Psoas muscle (tissue), 8 donors: ENCODE measurements around the gene KLRC1. TPM values are rescaled to one million over a fixed set of nuclear protein-coding genes. Genes with fewer than 3 reads are reported as not detected.

Experiments
- ATAC-seq, 4 donors: fragments of 200-7000 bp; cut with Tn5 transposase; one replicate each; pipeline ENCODE4 v1.9.1; 2020; ENCODE audit warnings: moderate library complexity in 3 of 4, mild to moderate bottlenecking in 2 of 4
- DNase-seq, 2 donors: peaks; one replicate each; pipeline ENCODE4 v3.0.0-alpha.2; 2020
- H3K27ac ChIP-seq: fragments of 200-600 bp; one replicate; pipeline ENCODE4 v1.8.0; 2022
- H3K27me3 ChIP-seq, 3 donors: fragments of 200-600 bp in 1 of 3; one replicate each; pipeline versions ENCODE4 v1.6.1 to v1.8.0; 2013 to 2022; ENCODE audit warnings: low read length in 2 of 3, mild to moderate bottlenecking in 2 of 3, moderate library complexity in 1 of 3; ENCODE audit not compliant: insufficient read depth in 3 of 3
- H3K36me3 ChIP-seq, 2 donors: fragments of 200-600 bp in 1 of 2; one replicate each; pipeline versions ENCODE4 v1.6.1 to v1.8.0; 2013 to 2022; ENCODE audit warnings: low read depth in 1 of 2, mild to moderate bottlenecking in 1 of 2, moderate library complexity in 1 of 2; ENCODE audit not compliant: insufficient read depth in 1 of 2
- H3K4me1 ChIP-seq: fragments of 200-600 bp; one replicate; pipeline ENCODE4 v1.8.0; 2022
- H3K4me3 ChIP-seq: fragments of 200-600 bp; one replicate; pipeline ENCODE4 v1.8.0; 2022; ENCODE audit warnings: mild to moderate bottlenecking
- H3K9me3 ChIP-seq: fragments of 200-600 bp; one replicate; pipeline ENCODE4 v1.8.0; 2022
- CTCF ChIP-seq: fragments of 200-600 bp; IDR thresholded peaks from one replicate; pipeline ENCODE4 v1.8.0; 2022; ENCODE audit warnings: antibody characterized with exemption
- WGBS, 3 donors: extraction: QIAGEN DNeasy Blood & Tissue Kit; methylation state at CpG; one replicate each; pipeline versions ENCODE4 v1.1.6 to v1.1.7; 2013; 5-methylcytosine and 5-hydroxymethylcytosine counted together
- intact Hi-C, 2 donors: fragments of 100-400 bp; cut with DNase I; formaldehyde crosslinking; loops; one replicate each; pipeline versions ENCODE4 v1.11.0 to v1.14.2; 2022
- polyA plus RNA-seq, 3 donors: library from polyadenylated mRNA; stranded (reverse); fragments of 200-250 nt; gene quantifications; one replicate each; pipeline ENCODE4 v1.2.3, GENCODE V29; 2013
- total RNA-seq, 4 donors: library from RNA; stranded (reverse); fragmentation: NEBNext Ultra II Directional in 2 of 4; extraction: Animal tissue kit (Norgen Biotek cat#: 25700) in 2 of 4; gene quantifications; one replicate each; pipeline versions ENCODE4 v1.2.1 to v1.2.4, GENCODE V29; 2021 to 2023
- donor health status: healthy with polysubstance abuse.
- donor health status: DM: no; HTN: no; CAD: no; lungs with moderate emphysema.
- donor health status: Bipolar disorder and iron deficiency.
- donor health status: healthy.
- donor health status: DM: yes; HTN: yes; CAD: no.
- donor health status: DM: no; HTN: no; CAD: no.
- donor health status: DM: no; HTN: no; CAD: no.
- donor health status: DM: yes; HTN: yes; CAD: no.

Gene KLRC1
- total and polyA plus RNA-seq, 7 donors, result 0.05 to 0.40 (median 0.10) TPM; not detected in 3

- no peak for TF ChIP-seq CTCF
- DNase-seq (no peak), ATAC-seq (no peak)
- intact Hi-C loops, result no loop called here
- H3K4me1 ChIP-seq, result no peaks in the 10 kb centered on the region
- H3K27me3 ChIP-seq, result no peaks in the 10 kb centered on the region
- H3K4me3 ChIP-seq, result no peak overlapping the region
- no peaks in the 10 kb centered on the region for H3K36me3 ChIP-seq
- 61 to 77% (median 63%) methylated on average over 4 of the region's 4 CpGs for WGBS, 3 donors
- peaks cover 11% of the 10 kb centered on the region for H3K9me3 ChIP-seq
- no peak overlapping the region for H3K27ac ChIP-seq
Observed at GRCh38 chr12:10406725-10407124, 46.5 kb downstream of the KLRC1 start.

- no peak overlapping the region for H3K4me3 ChIP-seq
- no peaks in the 10 kb centered on the region for H3K36me3 ChIP-seq
- no peak for TF ChIP-seq CTCF
- DNase-seq, result no peak
- WGBS, 3 donors, result 91 to 96% (median 94%) methylated on average over 5 of the region's 5 CpGs
- no peaks in the 10 kb centered on the region for H3K27me3 ChIP-seq
- intact Hi-C loops, result no loop called here
- no peak overlapping the region for H3K27ac ChIP-seq
- ATAC-seq, result no peak
- peaks cover 11% of the 10 kb centered on the region for H3K9me3 ChIP-seq
- H3K4me1 ChIP-seq, result no peaks in the 10 kb centered on the region
Observed at GRCh38 chr12:10405294-10405693, 47.9 kb downstream of the KLRC1 start.

GRCh38 chr12:10404798-10405197 is 48.4 kb downstream of the KLRC1 start:
- Histone ChIP-seq H3K36me3 (no peaks in the 10 kb centered on the region), H3K9me3 (peaks cover 11% of the 10 kb centered on the region), H3K4me1 (no peaks in the 10 kb centered on the region), H3K27me3 (no peaks in the 10 kb centered on the region), H3K4me3 (no peak overlapping the region), H3K27ac (no peak overlapping the region)
- intact Hi-C loops, result no loop called here
- no peak for DNase-seq
- TF ChIP-seq CTCF, result no peak
- ATAC-seq, result no peak

GRCh38 chr12:10400829-10401228 is 52.3 kb downstream of the KLRC1 start:
- Histone ChIP-seq H3K27ac (no peak overlapping the region), H3K4me3 (no peak overlapping the region), H3K4me1 (no peaks in the 10 kb centered on the region), H3K27me3 (no peaks in the 10 kb centered on the region), H3K9me3 (peaks cover 11% of the 10 kb centered on the region), H3K36me3 (no peaks in the 10 kb centered on the region)
- ATAC-seq (no peak), DNase-seq (no peak)
- TF ChIP-seq CTCF, result no peak
- intact Hi-C loops, result no loop called here

- intact Hi-C loops, result no loop called here
- WGBS, 3 donors, result 63 to 83% (median 75%) methylated on average over 2 of the region's 2 CpGs
Observed at GRCh38 chr12:10398168-10398567, 55.0 kb downstream of the KLRC1 start.

More at GRCh38 chr12:10398168-10398567, 55.0 kb downstream of the KLRC1 start:
- Histone ChIP-seq H3K27ac (no peak overlapping the region), H3K36me3 (no peaks in the 10 kb centered on the region), H3K4me3 (no peak overlapping the region), H3K4me1 (no peaks in the 10 kb centered on the region), H3K27me3 (no peaks in the 10 kb centered on the region), H3K9me3 (no peaks in the 10 kb centered on the region)
- ATAC-seq (no peak), DNase-seq (no peak)
- no peak for TF ChIP-seq CTCF
